Endothelial cell of umbilical vein (primary cell): ENCODE data around the gene ELMO1. TPM values are rescaled to one million over a fixed set of nuclear protein-coding genes. Genes with fewer than 3 reads are reported as not detected.

Experiments used
- BruUV-seq: library from RNA; stranded (reverse); fragments of 400-500 nt; replicated peaks from 2 replicates; lab custom pipeline; 2021; lab: Mats Ljungman, UMichigan
- CTCF ChIA-PET: fragments of 300-600, 350-600 bp; sonication (Branson Sonifier 250); formaldehyde crosslinking; loops from one replicate; lab custom pipeline; 2021; ENCODE audit warnings: antibody characterized with exemption, inconsistent platforms; lab: Charles Lee
- POLR2A ChIA-PET: fragments of 300-600, 350-600 bp; sonication (Branson Sonifier 250); formaldehyde crosslinking; loops from one replicate; lab custom pipeline; 2021; ENCODE audit warnings: antibody characterized with exemption, inconsistent platforms; lab: Charles Lee
- DNase-seq: peaks from one replicate; pipeline ENCODE4 v3.0.0-alpha.2; 2011; ENCODE audit warnings: low read depth, low spot score
- FAIRE-seq: peaks from 2 replicates; lab custom pipeline; 2011; peaks lifted over from hg19 to GRCh38; lab: Jason Lieb, UNC
- H2AFZ ChIP-seq: 2 replicates; pipeline ENCODE4 v1.6.0; 2012; ENCODE audit warnings: low read depth, low read length, control low read depth, inconsistent platforms
- H3K27ac ChIP-seq: 2 replicates; pipeline ENCODE4 v1.5.1; 2011; ENCODE audit warnings: low read depth, mild to moderate bottlenecking, control low read depth, low read length, moderate library complexity; ENCODE audit not compliant: insufficient read depth
- H3K27me3 ChIP-seq, 2 experiments: 2 replicates each; pipeline versions ENCODE4 v1.6.0 to v1.6.1; 2011; ENCODE audit warnings: low read length in 2 of 2, mixed read lengths in 1 of 2; ENCODE audit not compliant: control insufficient read depth in 2 of 2, insufficient read depth in 2 of 2
- H3K36me3 ChIP-seq, 2 experiments: 2 replicates in 1 of 2; 3 replicates in 1 of 2; pipeline ENCODE4 v1.5.1; 2011; ENCODE audit warnings: low read length in 2 of 2, mild to moderate bottlenecking in 1 of 2, moderate library complexity in 1 of 2; ENCODE audit not compliant: control insufficient read depth in 2 of 2, insufficient read depth in 2 of 2; ENCODE audit errors: extremely low read depth in 1 of 2
- H3K4me1 ChIP-seq: 3 replicates; pipeline ENCODE4 v1.5.1; 2011; ENCODE audit warnings: mild to moderate bottlenecking, low read length; ENCODE audit not compliant: control insufficient read depth, insufficient read depth; ENCODE audit errors: extremely low read depth
- H3K4me2 ChIP-seq: 2 replicates; pipeline ENCODE4 v1.6.1; 2011; ENCODE audit warnings: low read length, control low read depth, mixed read lengths; ENCODE audit not compliant: insufficient read depth
- H3K4me3 ChIP-seq, 3 experiments: fragments of 200-600 bp in 1 of 3; sonication (generic), shearing (Covaris generic) in 1 of 3; replicated peaks in 1 of 3; 2 replicates each; pipeline ENCODE4 v1.5.1; 2011 to 2016; ENCODE audit warnings: control low read depth in 3 of 3, low read length in 3 of 3, mild to moderate bottlenecking in 2 of 3, inconsistent platforms in 1 of 3, low read depth in 1 of 3, moderate library complexity in 1 of 3; ENCODE audit not compliant: insufficient read depth in 1 of 3
- H3K79me2 ChIP-seq: 2 replicates; pipeline ENCODE4 v1.6.0; 2012; ENCODE audit warnings: low read length, inconsistent platforms; ENCODE audit not compliant: control insufficient read depth, insufficient read depth
- H3K9ac ChIP-seq: replicated peaks from 2 replicates; pipeline ENCODE3; 2011; ENCODE audit warnings: low read length, control low read depth; ENCODE audit not compliant: insufficient read depth; ENCODE audit errors: extremely low read depth
- H3K9me1 ChIP-seq: replicated peaks from 3 replicates; pipeline ENCODE4 v1.6.0; 2011; ENCODE audit warnings: mild to moderate bottlenecking, low read length; ENCODE audit not compliant: control insufficient read depth, insufficient read depth; ENCODE audit errors: extremely low read depth
- H3K9me3 ChIP-seq: replicated peaks from 2 replicates; pipeline ENCODE4 v1.5.1; 2012; ENCODE audit warnings: low read length, inconsistent platforms; ENCODE audit not compliant: control insufficient read depth, insufficient read depth
- H4K20me1 ChIP-seq: replicated peaks from 2 replicates; pipeline ENCODE3; 2011; ENCODE audit warnings: mild to moderate bottlenecking, low read length; ENCODE audit not compliant: control insufficient read depth, insufficient read depth; ENCODE audit errors: extremely low read depth
- FOS ChIP-seq: IDR thresholded peaks from 2 replicates; pipeline ENCODE4 v1.6.1; 2011; ENCODE audit warnings: mild to moderate bottlenecking, low read length, moderate library complexity, borderline replicate concordance; ENCODE audit not compliant: insufficient read depth
- GATA2 ChIP-seq: IDR thresholded peaks from 2 replicates; pipeline ENCODE4 v1.7.0; 2011; ENCODE audit warnings: low read depth, mild to moderate bottlenecking, moderate library complexity, mixed read lengths, low read length; ENCODE audit not compliant: insufficient read length, insufficient read depth
- JUN ChIP-seq: IDR thresholded peaks from 2 replicates; pipeline ENCODE4 v1.6.1; 2011; ENCODE audit warnings: borderline replicate concordance, low read depth; ENCODE audit not compliant: insufficient read length, insufficient read depth
- MYC ChIP-seq: IDR thresholded peaks from one replicate; pipeline ENCODE4 v1.6.1; 2011; ENCODE audit warnings: mild to moderate bottlenecking, low read depth, low read length
- POLR2A ChIP-seq: IDR thresholded peaks from 2 replicates; pipeline ENCODE4 v1.6.1; 2012; ENCODE audit warnings: low read depth, mild to moderate bottlenecking, control low read depth, low read length
- POLR2AphosphoS5 ChIP-seq: IDR thresholded peaks from 2 replicates; pipeline ENCODE4 v1.6.1; 2012; ENCODE audit warnings: low read depth, mild to moderate bottlenecking, control low read depth, low read length, moderate library complexity; ENCODE audit not compliant: insufficient read depth
- dilution Hi-C: fragments of 300-500 bp; cut with MboI; formaldehyde crosslinking; loops from one replicate; pipeline ENCODE4 v1.15.0; 2019; ENCODE audit warnings: low sequenced_read_pairs; ENCODE audit not compliant: extremely low pct_ligation_motif_present
- intact Hi-C: fragments of 100-400 bp; cut with micrococcal nuclease; formaldehyde crosslinking; loops from one replicate; pipeline ENCODE4 v1.10.0; 2022
- polyA plus RNA-seq, 4 experiments: library from polyadenylated mRNA; depleted of rRNA in 3 of 4; stranded (reverse) in 3 of 4; unstranded in 1 of 4; fragments of >200 nt; gene quantifications; 2 replicates each; pipeline versions ENCODE4 v1.2.1 to v1.2.3, GENCODE V29; 2011 to 2012; ENCODE audit warnings: missing spikeins in 1 of 4
- total RNA-seq: library from RNA; stranded (reverse); gene quantifications from 2 replicates; pipeline ENCODE4 v1.2.3, GENCODE V29; 2021
- TF ChIP-seq, protein P1 (sequence below): IDR thresholded peaks from 2 replicates; pipeline ENCODE4 v1.6.1; 2011; ENCODE audit not compliant: insufficient read depth, insufficient read length
- TF ChIP-seq, protein P2 (sequence below), 2 donors: IDR thresholded peaks; 1 replicate in 1 of 2; 2 replicates in 1 of 2; pipeline ENCODE4 v1.5.1; 2011; ENCODE audit warnings: low read length in 2 of 2, mild to moderate bottlenecking in 2 of 2, moderate library complexity in 2 of 2, control low read depth in 1 of 2, inconsistent platforms in 1 of 2, low read depth in 1 of 2; ENCODE audit not compliant: insufficient read depth in 1 of 2; ENCODE audit errors: extremely low read depth in 1 of 2

Gene ELMO1
- total and polyA plus RNA-seq, 2 donors (not counting 3 experiments of a cell fraction or from before 2014, with no cell fraction given): 17.0 to 30.6 TPM

DNA sequence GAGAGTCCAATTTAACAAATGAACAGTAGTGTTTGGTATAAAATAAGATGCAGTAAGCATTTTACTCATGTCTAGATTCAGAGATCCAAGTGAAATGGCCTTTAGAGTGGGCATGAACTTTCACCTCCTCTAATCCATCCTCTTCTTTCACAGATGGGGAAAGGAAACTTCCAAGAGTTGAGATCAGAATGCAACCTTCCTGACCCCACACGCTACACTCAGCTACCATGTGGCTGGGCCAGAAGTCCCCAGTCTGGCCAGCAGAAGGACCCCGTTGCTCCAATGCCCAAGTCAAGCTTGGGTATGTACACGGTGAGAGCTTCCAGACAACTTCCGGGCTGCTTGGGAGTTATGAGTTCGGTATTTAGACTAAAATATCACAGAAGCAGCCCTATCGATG is 228.0 kb downstream of the ELMO1 start:
- POLR2A ChIA-PET: no interaction called here
- intact Hi-C loops (no loop called here), dilution Hi-C loops (no loop called here)
- Histone ChIP-seq H3K4me2 (no peak overlapping the region), H3K9me1 (no peaks in the 10 kb centered on the region), H3K27ac (no peak overlapping the region), H3K36me3 (peaks cover 0 to 6% of the 10 kb centered on the region in 2 experiments), H4K20me1 (no peaks in the 10 kb centered on the region), H3K27me3 (no peaks in the 10 kb centered on the region), H3K4me3 (no peak overlapping the region), H2AFZ (no peak overlapping the region), H3K9ac (no peak overlapping the region), H3K79me2 (no peaks in the 10 kb centered on the region), H3K4me1 (no peaks in the 10 kb centered on the region), H3K9me3 (no peaks in the 10 kb centered on the region)
- no peak for DNase-seq
- TF ChIP-seq GATA2 (no peak), POLR2A (no peak), FOS (no peak), MYC (no peak), JUN (no peak), POLR2AphosphoS5 (no peak)
- TF ChIP-seq, protein P1, sequence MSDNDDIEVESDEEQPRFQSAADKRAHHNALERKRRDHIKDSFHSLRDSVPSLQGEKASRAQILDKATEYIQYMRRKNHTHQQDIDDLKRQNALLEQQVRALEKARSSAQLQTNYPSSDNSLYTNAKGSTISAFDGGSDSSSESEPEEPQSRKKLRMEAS: no peak
- TF ChIP-seq, protein P2, sequence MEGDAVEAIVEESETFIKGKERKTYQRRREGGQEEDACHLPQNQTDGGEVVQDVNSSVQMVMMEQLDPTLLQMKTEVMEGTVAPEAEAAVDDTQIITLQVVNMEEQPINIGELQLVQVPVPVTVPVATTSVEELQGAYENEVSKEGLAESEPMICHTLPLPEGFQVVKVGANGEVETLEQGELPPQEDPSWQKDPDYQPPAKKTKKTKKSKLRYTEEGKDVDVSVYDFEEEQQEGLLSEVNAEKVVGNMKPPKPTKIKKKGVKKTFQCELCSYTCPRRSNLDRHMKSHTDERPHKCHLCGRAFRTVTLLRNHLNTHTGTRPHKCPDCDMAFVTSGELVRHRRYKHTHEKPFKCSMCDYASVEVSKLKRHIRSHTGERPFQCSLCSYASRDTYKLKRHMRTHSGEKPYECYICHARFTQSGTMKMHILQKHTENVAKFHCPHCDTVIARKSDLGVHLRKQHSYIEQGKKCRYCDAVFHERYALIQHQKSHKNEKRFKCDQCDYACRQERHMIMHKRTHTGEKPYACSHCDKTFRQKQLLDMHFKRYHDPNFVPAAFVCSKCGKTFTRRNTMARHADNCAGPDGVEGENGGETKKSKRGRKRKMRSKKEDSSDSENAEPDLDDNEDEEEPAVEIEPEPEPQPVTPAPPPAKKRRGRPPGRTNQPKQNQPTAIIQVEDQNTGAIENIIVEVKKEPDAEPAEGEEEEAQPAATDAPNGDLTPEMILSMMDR (IDR thresholded peaks at IDR 0.05; ENCODE audit: extremely low read depth in 1 of 2, insufficient read depth in 1 of 2, low read depth in 1 of 2, low read length in 2 of 2): no peak
- no peak for FAIRE-seq
- BruUV-seq: no TSS peak
- CTCF ChIA-PET: interaction anchor here (1.1 to 1.4 kb wide), 2 partner anchors 275 to 289 kb away, joined by 3 read pairs; no protein-coding TSS in a partner anchor
